NCI-H2107 (cell line): Measurements from ENCODE around the gene GIMAP8.
A peak's percentile ranks its signal among the peaks of the same experiment; 100 is the strongest.

ENCODE experiments used
- DNase-seq: peaks from one replicate; lab custom pipeline; 2025; lab: John Stamatoyannopoulos, UW

GIMAP8 gene

DNA sequence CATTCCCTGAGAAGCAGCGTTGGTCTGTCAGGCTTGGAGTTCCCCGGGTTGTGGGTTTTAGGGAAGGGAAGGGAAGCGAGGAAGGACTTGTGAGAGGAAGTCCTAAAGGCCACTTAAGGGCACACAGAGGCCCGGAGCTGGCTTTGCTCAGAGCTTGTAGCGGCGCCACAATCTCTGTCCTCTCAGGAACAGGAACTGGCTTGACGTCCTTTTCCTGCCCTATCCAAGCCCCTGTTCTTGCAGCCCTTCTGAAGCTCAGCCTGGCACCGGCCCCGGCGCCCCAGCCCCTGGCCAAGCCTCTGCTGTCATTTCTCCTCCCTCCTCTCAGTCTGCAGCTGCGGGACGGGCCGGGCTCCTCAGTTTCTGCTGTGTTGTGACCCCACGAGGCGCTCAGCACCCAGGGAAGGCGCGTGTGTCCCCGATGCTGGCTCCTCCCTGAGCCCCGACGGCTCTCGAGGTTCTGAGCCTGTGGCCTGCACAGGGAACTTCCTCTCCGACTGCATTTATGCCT is at the start of gene GIMAP8:
Gene GIMAP8, plus strand, starts transcription at position 140 of the 511 bp plus-strand sequence. CDS start 16,069 bp downstream, outside the sequence.
- no peak for DNase-seq

DNA sequence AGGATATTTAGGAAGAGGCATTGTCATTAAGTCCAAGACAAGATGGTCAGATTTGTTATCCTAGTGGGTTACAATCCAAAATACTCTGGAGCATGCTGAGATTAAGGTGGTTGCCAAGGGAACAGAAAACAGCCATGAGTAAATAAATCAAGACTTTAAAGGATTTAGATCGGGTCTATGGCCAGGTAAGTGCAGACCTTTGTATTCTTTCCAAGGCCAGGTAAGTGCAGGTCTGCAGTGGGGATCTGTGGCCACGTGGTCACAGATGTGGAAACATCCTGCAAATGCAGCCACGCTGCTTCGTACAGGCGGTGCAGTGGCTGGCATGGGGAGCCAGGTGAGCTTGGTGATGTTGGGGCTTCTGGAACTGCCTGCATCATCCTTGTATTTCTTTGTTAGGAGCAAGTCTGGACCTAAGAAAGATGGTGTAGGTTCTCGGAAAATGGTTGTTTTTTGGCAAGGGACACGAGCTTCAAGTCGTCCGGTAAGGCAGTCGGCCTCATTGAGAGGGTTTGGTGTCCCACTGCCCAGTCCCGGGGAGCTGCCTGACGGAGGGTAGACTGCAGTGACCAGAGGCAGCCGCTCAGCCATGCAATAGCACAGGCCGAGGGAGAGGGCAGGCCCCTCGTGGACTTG is 49.5 kb upstream of the GIMAP8 start:
- DNase-seq: no peak

DNA sequence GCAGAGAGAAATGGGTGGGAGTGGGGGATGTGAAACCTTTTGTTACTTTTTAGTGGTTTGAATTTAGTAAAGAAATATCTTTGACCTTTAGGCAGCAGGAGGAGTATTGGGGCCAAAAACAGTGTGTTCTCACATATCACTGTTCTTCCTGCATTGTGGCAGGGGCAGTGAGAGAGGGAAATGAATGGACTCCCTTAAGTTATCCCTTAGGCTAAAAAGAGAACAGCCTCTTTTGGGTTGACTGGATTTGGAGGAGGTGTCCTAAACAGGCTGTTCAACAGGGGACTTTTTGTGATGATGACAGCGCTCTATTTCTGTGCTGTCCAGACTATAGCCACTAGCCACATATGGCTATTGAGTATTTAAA is 49.0 kb upstream of the GIMAP8 start:
- no peak for DNase-seq

DNA sequence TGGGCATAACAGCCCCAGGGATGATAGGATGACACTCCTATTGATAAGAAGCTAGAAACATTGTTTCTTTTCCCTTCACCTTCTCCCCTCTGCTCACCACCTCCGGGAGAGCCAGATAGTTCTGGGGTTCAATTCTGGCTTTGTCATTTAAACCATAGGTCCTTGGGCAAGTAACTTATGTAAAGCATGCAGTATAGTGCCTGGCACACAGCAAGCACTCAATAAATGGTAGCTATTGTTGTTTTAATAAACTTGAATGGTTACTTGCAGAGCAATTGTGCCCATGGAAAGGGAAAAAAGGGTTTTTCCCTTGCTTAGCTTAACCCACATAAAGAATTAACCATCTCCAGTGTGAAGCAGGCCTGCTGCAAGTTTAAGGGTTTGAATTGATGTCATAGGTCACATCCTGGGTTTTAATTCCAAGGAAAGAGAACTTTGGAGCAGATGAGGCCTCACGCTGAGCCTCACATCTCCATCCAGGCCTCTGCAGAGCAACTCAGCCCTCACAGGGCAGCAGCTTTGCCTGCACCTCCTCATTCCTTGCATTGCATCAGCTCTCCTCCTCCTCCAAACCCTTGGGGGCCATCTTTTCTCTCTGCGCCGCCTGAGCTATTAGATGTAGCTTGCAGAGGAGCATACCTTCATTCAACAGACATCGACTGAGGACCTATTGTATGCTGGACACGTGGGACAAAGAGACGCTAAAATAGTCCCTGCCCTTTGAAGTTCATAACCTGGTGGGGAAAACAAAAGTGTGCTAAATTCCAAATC is 48.4 kb upstream of the GIMAP8 start:
- DNase-seq: no peak

DNA sequence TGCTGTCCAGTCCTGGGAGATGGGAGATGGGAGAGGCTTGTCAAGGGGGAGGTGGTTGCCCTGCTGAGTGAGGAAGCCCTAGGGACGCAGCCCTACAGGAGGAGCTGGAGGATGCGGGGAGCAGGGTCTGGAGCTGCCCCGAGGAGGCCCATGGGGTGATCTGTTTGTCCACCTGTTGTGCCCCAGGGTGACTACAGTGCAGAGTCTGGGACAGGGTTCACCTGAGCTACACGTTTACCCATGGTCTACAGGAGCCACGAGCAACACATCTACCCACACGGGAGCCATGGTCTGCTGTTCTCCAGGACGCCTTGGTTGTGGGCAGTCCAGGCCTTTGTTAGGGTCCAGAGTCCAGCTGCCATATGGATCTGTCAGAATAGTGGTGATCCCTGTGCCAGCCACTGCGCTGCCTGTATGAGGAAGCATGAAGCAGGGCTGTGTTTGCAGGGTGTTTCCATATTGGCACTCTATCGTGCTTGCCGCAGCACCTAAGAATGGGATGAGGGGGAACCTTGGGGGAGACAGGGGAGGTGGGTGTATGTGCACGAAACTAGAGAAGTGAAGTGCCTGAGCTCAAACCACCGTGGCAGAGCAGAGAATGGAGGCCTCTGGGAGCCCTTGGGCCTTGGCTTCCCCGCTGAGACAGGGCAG is 47.6 kb upstream of the GIMAP8 start:
- DNase-seq: no peak

DNA sequence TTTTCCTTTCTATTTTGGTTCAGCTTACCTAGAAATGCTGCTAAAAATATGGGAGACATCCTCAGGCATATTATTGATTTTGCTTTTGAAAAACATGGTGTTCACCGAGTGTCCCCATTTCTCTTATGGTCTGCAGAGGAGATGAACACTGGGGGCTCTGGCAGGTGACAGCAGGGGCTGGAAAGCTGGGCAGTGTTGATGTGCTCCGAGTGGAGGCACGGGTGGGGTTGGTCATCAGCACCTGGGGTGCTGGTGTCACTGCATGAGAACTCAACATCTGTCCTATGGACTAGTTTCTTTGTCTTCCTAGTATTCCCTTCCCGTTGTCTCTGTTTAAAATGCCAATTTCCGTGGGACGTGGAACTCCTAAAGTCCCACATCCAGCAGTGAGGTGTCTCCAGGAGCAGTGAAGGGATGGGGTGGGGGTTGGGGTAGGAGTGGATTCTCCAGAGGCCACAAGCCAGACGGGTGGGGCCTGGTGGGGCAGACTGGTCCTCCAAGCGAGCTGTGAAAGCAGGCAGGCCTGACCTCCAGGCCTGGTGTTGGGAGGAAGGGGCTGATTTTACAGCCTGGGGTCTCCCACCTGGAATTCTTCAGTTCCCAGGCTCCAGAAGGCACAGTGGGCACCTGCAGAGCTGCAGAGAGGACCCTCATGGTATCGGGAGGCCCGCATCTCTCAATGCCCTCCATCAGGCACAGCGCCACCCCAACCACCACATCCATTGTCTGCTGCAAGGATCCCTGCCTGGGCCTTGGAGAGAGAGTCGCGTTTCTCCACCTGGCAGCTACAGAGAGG is 46.9 kb upstream of the GIMAP8 start:
- DNase-seq: no peak

DNA sequence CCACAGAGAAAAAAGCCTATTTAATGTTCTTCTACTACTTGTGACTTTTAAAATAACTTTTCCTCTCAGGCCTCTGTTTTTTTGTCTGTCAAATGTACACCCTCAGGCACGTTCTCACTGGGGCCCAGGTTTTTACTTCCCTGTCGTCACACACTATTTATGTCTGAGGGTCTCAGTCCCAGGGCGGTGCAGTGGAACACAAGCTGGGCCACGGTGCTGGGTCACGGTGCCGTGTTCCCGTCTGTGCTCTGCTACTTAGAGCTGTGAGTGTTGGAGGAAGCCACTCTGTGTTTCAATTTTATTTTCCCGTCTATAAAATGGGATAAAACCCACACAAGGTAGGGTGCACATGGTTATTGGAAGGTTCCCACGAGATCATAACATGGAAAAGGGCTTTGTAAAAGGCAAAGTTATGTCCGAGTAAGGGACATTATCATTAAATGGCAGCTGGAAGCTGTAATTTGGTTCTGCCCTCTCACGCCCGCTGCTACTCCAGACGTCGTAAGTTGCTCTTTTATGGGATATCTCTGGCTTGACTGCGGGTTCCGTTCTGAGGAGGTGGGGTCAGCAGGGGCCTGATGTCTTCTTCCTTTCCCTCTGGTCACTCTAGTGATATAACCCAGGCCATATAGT is 46.1 kb upstream of the GIMAP8 start:
- no peak for DNase-seq

DNA sequence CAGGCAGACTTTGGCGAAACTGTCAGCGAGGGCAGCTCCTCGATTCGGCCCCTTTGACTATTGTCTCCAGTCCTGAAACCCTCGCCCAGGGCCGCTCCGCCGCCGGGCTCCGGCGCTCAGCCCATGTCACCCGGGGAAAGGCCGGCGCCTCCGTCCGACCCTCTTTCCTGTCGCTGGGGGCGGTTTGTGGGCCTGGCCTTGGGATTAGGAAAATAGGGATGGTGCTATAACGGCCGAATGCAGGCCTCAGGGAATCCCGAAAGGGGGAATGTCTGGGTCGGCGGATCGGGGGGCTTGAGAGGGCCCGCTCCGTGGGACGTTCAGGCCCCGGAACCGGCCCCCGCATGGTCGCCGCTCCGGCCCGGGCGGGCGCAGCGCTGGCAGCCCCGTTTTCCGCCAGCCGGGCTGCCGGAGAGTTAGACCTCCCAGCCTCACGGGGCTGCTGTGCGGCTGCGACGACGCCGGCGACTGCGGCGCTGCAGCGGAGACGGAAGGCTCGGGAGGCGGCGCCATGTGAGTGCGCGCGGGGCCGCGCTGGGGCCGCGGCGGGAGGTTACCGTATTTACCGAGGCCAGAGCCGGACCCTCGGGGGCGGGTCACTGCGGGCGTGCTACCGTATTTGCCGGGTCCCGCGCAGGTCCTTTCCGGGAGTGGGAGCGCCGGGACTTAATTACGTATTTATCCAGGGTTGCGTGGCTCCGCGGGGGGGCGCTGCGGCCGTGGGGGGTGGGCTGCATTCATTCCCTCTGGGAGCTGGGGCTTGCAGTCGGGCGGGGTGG is 45.4 kb upstream of the GIMAP8 start:
- peak; percentile 47 for DNase-seq

DNA sequence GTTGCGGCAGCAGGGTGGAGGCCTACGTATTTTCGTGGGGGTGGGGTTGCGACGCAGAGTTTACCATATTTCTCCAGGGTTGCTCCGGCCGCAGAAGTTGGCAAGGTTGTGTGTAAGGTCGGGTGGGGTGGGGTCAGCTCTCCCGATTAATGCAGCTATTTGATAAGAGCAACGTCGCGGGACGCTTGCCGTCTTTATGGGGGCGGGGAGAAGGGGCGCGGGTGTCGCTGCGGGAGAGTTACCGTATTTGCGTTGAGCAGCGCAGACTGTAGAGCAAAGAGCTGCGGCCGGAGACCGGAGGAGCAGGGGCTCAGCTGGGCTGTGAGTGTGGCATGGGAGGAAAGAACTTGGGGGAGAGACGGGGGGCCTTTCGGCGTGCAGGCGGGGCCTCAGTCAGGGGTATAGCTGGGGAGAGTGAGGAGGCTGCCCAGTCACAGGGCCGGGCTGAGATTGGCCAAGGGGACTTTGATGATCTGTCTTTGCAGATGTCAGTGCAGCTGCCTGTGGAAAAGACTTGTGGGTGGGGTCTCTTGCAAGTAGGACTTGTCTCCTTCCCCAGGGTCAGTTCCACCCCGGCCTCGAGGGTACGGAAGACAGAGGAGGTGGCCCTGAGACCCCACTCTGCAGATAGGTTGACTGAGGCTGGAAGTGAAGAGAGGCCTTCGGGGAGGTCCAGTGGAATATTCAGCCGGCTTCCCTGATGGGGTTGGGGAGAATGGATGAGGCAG is 44.7 kb upstream of the GIMAP8 start:
- no peak for DNase-seq

DNA sequence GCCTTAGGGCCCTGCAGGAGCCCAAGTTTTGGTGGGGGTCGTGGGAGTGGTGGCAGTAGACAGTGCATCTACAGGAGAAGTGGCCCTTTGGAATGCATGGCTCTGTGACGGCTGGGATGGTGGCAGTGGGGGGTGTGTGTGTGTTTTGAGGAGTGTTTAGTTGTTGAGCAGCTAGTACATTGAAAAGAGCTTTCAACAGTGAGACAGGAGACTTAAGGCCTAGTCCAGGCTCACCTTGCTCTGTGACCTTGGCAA is 44.2 kb upstream of the GIMAP8 start:
- no peak for DNase-seq

DNA sequence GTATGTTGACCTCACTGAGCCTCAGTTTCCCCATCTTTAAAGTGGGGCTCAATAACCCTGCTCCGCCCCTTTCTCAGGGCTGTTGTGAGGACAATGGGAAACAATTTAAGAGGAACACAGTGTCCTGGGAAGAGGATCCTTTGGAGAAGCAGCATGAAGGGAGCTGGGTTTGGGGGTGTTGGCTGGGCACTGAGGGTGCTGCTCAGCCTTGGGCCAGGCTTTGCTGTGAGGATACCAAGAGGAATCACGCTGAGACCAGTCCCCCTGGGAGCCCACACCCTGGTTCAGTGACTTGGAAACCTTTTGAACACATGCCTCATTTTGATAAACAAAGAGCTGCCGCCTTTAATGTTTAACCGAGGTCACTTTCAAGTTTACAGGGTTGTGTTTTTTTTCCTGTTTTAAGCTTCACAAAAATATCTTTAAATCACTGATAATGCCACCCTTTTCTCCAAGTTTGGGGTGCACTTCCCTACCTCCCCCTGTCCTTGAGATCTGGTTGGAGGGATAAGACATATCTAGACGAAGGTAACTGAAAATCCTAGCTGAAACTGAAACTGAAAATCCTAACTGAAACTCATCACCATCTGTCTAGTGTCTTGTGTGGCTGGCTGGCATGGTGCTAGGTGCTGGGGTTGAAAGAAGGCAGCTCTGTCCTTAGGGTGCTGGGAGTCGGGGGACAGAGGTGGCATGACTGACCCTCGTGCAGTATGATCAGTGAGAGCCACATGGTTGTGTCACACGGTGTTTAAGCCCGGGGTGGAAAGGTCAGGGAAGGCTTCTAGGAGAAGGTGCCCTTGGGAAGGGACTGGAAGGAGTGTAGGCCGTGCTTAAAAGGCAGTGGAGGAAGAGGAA is 43.6 kb upstream of the GIMAP8 start:
- no peak for DNase-seq

DNA sequence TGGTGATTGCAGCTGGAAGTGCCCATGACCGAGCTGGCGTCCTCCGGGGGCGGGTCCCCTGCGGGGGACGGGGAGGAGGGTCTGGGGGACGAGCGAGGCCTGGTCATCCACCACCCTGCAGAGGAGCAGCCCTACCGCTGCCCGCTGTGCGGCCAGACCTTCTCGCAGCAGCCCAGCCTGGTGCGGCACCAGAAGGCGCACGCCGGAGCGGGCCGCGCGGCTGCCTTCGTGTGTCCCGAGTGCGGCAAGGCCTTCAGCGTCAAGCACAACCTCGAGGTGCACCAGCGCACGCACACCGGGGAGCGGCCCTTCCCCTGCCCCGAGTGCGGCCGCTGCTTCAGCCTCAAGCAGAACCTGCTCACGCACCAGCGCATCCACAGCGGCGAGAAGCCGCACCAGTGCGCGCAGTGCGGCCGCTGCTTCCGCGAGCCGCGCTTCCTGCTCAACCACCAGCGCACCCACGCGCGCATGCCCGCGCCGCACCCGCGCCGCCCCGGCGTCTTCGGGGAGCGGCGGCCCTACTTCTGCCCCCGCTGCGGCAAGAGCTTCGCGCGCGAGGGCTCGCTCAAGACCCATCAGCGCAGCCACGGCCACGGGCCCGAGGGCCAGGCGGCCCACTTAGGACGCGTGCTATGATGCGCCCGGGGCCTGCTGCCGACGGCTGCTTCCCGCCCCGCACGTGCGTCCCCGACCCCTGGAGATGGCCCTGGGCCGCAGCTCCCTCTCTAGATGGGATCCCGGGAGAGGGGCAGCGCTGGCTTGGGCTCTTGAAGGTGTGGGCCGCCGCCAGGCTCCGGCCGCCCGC is 42.6 kb upstream of the GIMAP8 start:
- DNase-seq: no peak

DNA sequence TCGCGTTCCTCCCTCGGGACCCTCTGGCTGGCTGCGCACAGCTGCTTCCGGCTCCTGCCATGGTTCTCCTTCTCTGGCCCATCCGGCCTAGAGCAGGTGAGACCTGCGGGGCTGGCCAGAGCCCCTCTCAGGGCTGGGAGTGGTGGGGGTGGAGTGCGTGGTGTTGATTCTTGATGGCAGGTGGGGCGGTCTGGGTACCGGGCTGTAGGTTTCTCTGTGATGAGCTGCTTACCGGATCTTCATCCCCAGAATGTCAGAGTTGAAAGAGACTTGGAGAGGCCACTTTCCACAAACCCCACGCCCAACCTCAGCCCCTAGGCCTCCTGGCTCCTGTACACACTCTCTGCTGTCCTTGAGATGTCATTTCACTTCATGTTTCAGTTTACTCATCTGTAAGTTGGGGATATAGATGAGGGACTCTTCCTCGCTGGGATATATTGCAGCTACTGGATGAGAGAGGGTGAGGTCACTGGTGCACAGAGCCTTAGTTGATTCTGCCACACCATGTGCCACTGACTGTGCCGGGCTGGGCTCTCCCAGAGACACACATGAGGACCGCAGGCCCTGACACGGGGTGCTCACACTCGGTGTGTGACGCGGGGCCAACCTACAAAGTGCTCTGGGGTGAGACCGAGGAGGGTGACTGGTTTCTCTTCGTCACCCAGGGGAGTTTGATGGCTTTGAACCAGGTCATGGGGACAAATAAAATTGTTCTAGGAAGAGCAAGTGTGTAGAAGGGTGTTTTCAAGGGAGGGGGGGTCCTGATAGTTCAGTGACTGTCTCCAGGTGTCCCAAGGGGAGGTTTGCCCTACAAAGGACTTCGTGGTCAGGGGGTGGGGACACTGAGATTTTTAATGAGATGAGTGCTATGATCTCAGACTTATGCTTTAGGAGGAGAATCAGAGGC is 41.8 kb upstream of the GIMAP8 start:
- DNase-seq: no peak

DNA sequence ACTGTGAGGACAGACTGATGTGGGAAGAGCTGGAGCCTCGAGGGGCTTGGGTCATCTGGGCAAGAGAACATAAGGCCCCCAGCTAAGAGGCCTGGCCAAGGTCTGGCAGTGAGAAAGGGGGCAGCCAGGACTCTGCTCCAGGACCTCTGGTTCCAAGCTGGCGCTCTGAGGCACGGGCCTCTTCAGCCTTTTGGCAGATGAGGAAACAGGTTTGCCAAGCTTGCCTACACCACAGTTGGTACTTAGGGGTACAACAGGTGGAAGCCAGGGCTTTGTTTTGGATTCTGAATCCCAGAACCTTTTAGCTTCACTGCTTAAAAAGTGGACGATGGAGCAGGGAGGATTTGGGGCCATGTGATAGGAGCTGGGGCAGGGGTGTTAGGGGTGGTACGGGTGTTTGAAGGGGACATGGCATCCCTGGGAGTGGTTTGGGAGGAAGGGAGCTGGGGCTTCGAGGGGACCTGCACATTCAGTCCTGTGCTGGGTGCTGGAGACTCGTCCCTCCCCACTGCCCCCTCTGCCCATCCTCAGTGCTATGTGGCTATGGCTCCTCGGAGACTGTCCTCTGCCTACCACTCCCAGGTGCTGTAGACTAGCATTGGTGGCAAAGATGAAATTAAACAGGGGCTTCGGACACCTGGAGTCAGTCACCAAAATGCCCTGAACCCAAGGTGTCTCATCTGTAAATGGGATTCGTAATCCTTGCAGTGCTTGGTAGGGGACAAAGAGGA is 41.0 kb upstream of the GIMAP8 start:
- no peak for DNase-seq

DNA sequence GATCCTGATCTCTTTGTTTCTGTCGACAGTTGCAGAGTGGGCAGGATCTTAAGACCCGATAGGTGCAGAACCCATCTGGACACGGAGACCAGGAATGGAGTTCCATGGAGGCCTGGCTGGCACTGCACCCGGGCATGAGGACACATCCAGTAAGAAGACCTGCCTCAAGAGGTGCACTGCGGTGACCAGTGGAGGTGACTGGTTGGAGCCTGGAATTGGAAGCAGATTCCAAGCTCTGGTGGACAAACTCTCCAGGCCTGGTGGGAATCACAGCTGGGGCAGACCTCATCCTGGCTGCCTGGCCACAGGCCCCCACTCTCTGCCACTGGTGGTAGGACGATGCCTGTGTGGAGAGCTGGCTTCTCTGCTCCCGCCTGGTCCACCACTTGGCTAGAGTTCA is 40.3 kb upstream of the GIMAP8 start:
- DNase-seq: no peak

DNA sequence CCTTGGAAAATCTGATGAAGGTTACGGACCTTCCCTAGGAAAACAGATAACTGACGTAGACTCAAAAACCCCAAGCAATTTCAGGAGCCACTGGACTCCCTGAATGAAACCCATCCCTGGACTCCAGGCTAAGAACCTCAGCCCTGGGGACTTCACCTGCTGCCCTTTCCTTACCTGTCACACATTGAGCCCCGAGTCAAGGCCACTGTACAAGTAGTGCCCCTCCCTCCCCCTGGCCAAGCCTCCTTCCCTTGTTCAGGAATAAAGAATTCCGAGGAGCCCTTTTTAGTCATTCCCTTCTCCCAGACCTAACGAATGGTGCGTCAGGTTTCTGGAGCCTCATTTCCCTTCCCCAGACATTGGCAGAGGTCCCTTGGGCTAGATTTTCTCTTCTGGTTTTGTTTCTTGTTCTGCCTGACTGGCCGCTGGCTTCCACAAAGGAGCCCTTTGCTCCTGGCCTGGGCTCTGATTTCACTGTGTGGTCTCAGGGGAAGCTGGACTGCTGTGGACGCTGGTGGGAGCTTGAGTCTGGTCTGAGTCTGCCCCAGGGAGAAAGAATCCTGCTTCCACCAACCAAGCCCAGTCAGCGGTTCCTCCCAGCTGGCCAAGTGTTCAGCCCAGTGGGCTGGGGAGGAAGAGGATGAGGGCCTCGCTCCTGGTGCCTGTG is 39.6 kb upstream of the GIMAP8 start:
- no peak for DNase-seq
